ENCODE results near the gene PDLIM3. TPM values are rescaled to one million over a fixed set of nuclear protein-coding genes. Genes with fewer than 3 reads are reported as not detected.

PDLIM3 gene
- total RNA-seq = 2.5 and 3.2 TPM in 2 replicates

GRCh38 chr4:185534866-185535611 lies at the start of gene PDLIM3:
TSS of gene PDLIM3 (minus strand) at chr4:185535507. CDS start at chr4:185535434, 73 bp downstream.
- DNase-seq (ENCODE audit: low spot score) = no peak
- Mint-ChIP-seq H3K27ac (no peak within 1 kb of the TSS), H3K4me1 (ENCODE audit: low read depth) (peaks cover 4% of the 10 kb centered on the region), H3K36me3 (ENCODE audit: low read depth) (no peaks in the 10 kb centered on the region), H3K4me3 (ENCODE audit: low read depth) (no peak within 1 kb of the TSS), H3K27me3 (ENCODE audit: low read depth) (peaks cover 41% of the 10 kb centered on the region), H3K9me3 (no peaks in the 10 kb centered on the region)
- intact Hi-C loops (cut with micrococcal nuclease) = loop anchor here (5.0 to 10.0 kb wide), 2 partner anchors 52 to 520 kb away; partner anchors contain the start of gene HELT

DNA sequence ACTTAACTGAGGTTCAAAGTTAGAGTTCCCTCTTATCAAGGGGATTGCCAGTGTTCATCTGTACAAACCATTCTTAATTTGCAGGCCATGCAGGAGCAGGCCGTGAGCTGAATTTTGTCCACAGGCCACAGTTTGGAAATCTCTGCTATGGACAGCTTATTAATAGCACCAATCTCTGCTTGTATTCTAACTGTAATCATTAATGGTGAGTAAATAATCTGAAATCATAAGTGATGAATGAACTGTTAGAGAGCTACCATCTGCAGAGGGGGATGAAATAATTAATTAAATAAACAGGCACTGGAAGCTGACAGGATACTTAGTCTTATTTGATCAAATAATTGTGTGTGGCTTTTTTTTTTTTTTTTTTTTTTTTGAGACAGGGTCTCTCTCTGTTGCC lies 48.5 kb upstream of the PDLIM3 start:
- DNase-seq (ENCODE audit: low spot score) = no peak
- H3K36me3 Mint-ChIP-seq (ENCODE audit: low read depth) = no peaks in the 10 kb centered on the region
- H3K4me1 Mint-ChIP-seq (ENCODE audit: low read depth) = peaks cover 12% of the 10 kb centered on the region
- peaks cover 27% of the 10 kb centered on the region for H3K27me3 Mint-ChIP-seq (ENCODE audit: low read depth)
- H3K4me3 Mint-ChIP-seq (ENCODE audit: low read depth) = no peak overlapping the region
- intact Hi-C loops (cut with micrococcal nuclease) = no loop called here
- peaks cover 11% of the 10 kb centered on the region for H3K9me3 Mint-ChIP-seq
- H3K27ac Mint-ChIP-seq = no peak overlapping the region

- Mint-ChIP-seq H3K9me3 (peaks cover 10% of the 10 kb centered on the region), H3K27ac (no peak overlapping the region), H3K27me3 (ENCODE audit: low read depth) (peaks cover 27% of the 10 kb centered on the region), H3K4me3 (ENCODE audit: low read depth) (no peak overlapping the region), H3K36me3 (ENCODE audit: low read depth) (no peaks in the 10 kb centered on the region), H3K4me1 (ENCODE audit: low read depth) (peaks cover 12% of the 10 kb centered on the region)
- no peak for DNase-seq (ENCODE audit: low spot score)
- intact Hi-C loops (cut with micrococcal nuclease) = no loop called here
Observed at GRCh38 chr4:185582651-185583400, 47.5 kb upstream of the PDLIM3 start.

DNA sequence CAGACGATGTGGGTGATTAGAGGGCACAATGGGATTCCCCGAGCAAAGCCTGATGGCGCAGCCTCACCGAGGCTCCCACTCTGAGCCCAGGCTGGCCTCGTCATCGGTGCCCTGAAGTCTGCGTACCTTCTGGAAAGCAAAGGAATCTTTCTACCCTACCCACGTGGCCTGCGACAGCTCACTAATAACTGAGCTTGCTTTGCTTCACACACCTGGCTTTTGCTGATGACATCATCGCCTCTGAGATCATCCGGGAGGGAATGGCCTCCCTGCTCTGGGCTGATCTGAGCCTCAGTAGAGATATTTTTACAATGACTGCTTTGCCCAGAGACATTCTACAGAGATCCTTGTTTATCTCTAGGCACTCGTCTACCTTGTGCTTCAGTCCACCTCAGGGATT lies 45.4 kb upstream of the PDLIM3 start:
- no peaks in the 10 kb centered on the region for H3K9me3 Mint-ChIP-seq
- intact Hi-C loops (cut with micrococcal nuclease) = no loop called here
- H3K27me3 Mint-ChIP-seq (ENCODE audit: low read depth) = peaks cover 11% of the 10 kb centered on the region
- no peaks in the 10 kb centered on the region for H3K36me3 Mint-ChIP-seq (ENCODE audit: low read depth)
- no peak overlapping the region for H3K4me3 Mint-ChIP-seq (ENCODE audit: low read depth)
- no peak for DNase-seq (ENCODE audit: low spot score)
- no peak overlapping the region for H3K27ac Mint-ChIP-seq
- H3K4me1 Mint-ChIP-seq (ENCODE audit: low read depth) = no peaks in the 10 kb centered on the region

DNA sequence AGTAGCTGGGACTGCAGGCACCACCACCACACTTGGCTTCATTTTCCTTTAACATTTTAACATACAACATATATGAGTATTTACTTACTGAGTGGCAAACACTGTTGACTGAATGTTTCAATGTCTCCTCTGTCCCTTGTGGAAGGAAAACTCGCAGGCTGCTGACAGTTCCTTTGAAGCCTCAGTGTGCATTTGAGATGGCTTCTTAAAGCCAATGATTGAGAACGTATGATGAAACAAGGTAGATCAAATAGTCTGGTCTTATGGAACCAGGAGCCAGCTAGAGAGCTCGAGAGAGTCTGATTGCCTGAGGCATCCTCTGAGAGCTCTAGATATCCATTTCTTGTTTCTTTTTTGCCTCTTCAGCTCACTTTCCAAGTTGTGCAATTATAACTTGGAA lies 43.0 kb upstream of the PDLIM3 start:
- intact Hi-C loops (cut with micrococcal nuclease) = no loop called here
- Mint-ChIP-seq H3K27ac (no peak overlapping the region), H3K36me3 (ENCODE audit: low read depth) (no peaks in the 10 kb centered on the region), H3K9me3 (no peaks in the 10 kb centered on the region), H3K4me1 (ENCODE audit: low read depth) (no peaks in the 10 kb centered on the region), H3K4me3 (ENCODE audit: low read depth) (no peak overlapping the region), H3K27me3 (ENCODE audit: low read depth) (peaks cover 8% of the 10 kb centered on the region)
- no peak for DNase-seq (ENCODE audit: low spot score)

DNA sequence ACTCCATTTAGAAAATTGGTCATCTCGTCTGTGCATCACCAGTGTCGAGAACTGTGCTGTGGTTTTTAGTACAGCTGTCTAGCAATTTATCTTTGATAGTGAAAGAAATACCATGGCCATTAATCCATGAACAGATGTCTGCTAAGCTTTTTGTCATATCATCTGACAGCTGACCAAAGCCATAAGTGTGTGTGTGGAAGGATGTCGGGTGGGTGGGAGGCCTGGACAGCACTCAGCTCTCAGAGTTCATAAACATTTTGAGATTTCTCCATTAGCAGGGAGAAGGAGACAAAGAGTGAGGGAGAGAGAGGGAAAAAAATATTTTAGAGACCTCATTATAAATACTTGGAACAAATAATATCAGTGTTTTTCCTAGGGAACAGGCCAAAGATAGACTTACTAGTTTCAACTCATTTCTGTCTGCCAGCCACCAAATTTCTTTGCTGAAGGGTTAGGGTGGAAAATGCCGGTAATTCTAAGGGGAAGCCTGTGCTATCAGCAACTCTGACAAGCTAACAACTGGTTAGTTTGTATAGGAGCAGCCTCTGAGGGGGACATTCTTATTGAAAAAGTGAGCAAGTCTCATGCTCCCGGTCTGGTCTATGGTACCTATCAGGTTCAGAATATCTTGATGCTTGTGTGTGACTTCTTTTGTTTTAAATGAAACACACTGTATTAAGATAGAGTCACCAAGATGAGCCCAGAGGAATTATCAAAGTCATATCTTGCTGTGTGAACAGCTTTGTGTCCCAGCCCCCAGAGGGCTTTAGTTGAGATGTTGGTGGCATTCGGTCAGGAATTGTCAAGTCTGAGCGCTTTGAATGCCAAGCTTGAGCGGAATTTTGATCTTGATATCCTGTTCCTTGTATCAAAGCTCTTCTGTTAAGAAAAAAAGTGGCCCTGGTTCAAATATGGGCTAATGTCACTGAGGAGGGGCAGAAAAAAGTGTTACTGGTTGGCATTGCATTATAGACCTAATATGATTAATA lies 41.9 kb upstream of the PDLIM3 start:
- no peaks in the 10 kb centered on the region for H3K4me1 Mint-ChIP-seq (ENCODE audit: low read depth)

DNA sequence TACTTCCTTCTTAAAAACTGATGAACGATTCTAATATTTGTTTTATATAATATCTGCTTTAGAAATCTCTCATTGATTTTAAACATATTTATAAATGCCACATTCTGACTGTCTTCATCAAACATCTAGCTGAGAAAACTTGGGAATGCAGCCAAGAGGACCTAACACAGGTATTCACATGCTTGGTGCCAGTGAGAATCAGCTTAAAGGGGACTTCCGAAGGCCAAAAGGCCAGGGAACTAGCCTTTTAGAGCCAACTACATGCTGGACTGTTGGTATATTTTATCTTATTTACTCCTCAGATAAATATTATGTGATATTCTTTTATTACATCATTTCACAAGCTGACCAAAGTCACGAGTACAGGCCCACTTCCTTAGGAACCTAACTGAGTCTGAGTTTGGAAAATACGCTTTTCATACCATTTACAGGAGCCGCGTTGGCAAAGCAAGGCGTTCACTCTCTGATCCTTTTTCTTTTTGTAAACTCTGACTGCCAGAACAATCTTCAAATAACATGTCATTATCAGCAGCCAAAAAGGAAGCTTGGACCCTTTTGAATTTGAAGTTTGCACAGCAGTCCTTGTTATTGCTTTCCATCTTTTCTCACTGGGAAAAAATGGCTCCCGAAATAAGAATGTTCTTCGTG lies 41.1 kb upstream of the PDLIM3 start:
- no peaks in the 10 kb centered on the region for H3K4me1 Mint-ChIP-seq (ENCODE audit: low read depth)
- intact Hi-C loops (cut with micrococcal nuclease) = no loop called here
- H3K27me3 Mint-ChIP-seq (ENCODE audit: low read depth) = peaks cover 8% of the 10 kb centered on the region
- H3K27ac Mint-ChIP-seq = no peak overlapping the region
- no peak for DNase-seq (ENCODE audit: low spot score)
- no peaks in the 10 kb centered on the region for H3K36me3 Mint-ChIP-seq (ENCODE audit: low read depth)
- H3K4me3 Mint-ChIP-seq (ENCODE audit: low read depth) = no peak overlapping the region
- no peaks in the 10 kb centered on the region for H3K9me3 Mint-ChIP-seq

More for the DNA sequence above, 41.9 kb upstream of the PDLIM3 start:
- Mint-ChIP-seq H3K27me3 (ENCODE audit: low read depth) (peaks cover 8% of the 10 kb centered on the region), H3K9me3 (no peaks in the 10 kb centered on the region), H3K36me3 (ENCODE audit: low read depth) (no peaks in the 10 kb centered on the region), H3K27ac (no peak overlapping the region), H3K4me3 (ENCODE audit: low read depth) (no peak overlapping the region)
- DNase-seq (ENCODE audit: low spot score) = no peak
- intact Hi-C loops (cut with micrococcal nuclease) = no loop called here

GRCh38 chr4:185573651-185574199 lies 38.4 kb upstream of the PDLIM3 start:
- no peak for DNase-seq (ENCODE audit: low spot score)
- H3K4me3 Mint-ChIP-seq (ENCODE audit: low read depth) = no peak overlapping the region
- no peaks in the 10 kb centered on the region for H3K4me1 Mint-ChIP-seq (ENCODE audit: low read depth)
- intact Hi-C loops (cut with micrococcal nuclease) = no loop called here
- H3K9me3 Mint-ChIP-seq = no peaks in the 10 kb centered on the region
- H3K27me3 Mint-ChIP-seq (ENCODE audit: low read depth) = peaks cover 12% of the 10 kb centered on the region
- no peaks in the 10 kb centered on the region for H3K36me3 Mint-ChIP-seq (ENCODE audit: low read depth)
- H3K27ac Mint-ChIP-seq = no peak overlapping the region

DNA sequence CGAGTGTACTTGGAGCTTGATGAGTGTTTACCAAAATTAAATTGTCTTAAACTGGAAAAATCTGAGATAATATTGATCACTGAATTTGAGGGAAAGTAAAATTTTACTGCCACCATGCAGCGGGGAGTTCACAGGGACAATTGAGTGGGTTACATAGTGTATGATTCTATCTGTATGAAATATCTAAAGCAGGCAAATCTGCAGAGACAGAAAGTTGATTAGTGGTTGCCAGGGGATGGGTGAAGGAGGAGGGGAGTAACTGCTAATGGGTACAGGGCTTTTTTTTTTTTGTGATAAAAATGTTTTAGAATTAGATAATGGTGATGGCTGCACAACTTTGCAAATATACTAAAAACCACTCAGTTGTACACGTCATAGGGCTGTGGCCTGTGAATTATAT lies 35.4 kb upstream of the PDLIM3 start:
- intact Hi-C loops (cut with micrococcal nuclease) = no loop called here
- Mint-ChIP-seq H3K9me3 (peaks cover 2% of the 10 kb centered on the region), H3K27me3 (ENCODE audit: low read depth) (peaks cover 14% of the 10 kb centered on the region), H3K4me3 (ENCODE audit: low read depth) (no peak overlapping the region), H3K4me1 (ENCODE audit: low read depth) (peaks cover 4% of the 10 kb centered on the region), H3K36me3 (ENCODE audit: low read depth) (no peaks in the 10 kb centered on the region), H3K27ac (no peak overlapping the region)
- no peak for DNase-seq (ENCODE audit: low spot score)

- H3K4me3 Mint-ChIP-seq (ENCODE audit: low read depth) = no peak overlapping the region
- peaks cover 3% of the 10 kb centered on the region for H3K9me3 Mint-ChIP-seq
- H3K27me3 Mint-ChIP-seq (ENCODE audit: low read depth) = peaks cover 11% of the 10 kb centered on the region
- no peak overlapping the region for H3K27ac Mint-ChIP-seq
- no peak for DNase-seq (ENCODE audit: low spot score)
- H3K4me1 Mint-ChIP-seq (ENCODE audit: low read depth) = peaks cover 4% of the 10 kb centered on the region
- no peaks in the 10 kb centered on the region for H3K36me3 Mint-ChIP-seq (ENCODE audit: low read depth)
- intact Hi-C loops (cut with micrococcal nuclease) = no loop called here
Observed at GRCh38 chr4:185567381-185568376, 32.4 kb upstream of the PDLIM3 start.

DNA sequence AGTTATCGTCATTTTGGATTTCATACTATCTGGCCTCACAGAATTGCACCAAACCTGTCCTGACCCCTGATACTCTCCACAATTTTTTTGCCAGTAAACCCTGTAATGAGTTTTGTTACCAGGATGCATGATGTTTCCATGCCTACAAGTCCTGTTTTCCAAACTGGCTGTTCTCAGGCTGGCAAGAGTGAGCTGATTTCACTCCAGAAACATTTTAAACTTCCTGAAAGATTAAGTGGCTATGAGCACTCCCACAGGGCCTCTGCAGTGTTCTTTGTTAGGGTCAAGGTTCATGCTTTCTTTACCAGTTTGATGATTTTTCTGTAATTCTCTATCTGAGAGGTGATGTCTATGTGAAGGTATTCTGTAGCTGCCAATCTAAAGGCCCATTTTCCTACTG lies 31.7 kb upstream of the PDLIM3 start:
- Mint-ChIP-seq H3K27ac (no peak overlapping the region), H3K4me3 (ENCODE audit: low read depth) (no peak overlapping the region), H3K4me1 (ENCODE audit: low read depth) (peaks cover 4% of the 10 kb centered on the region), H3K27me3 (ENCODE audit: low read depth) (peaks cover 11% of the 10 kb centered on the region), H3K9me3 (peaks cover 3% of the 10 kb centered on the region), H3K36me3 (ENCODE audit: low read depth) (no peaks in the 10 kb centered on the region)
- DNase-seq (ENCODE audit: low spot score) = no peak
- intact Hi-C loops (cut with micrococcal nuclease) = loop anchor here (1.0 kb wide), 1 partner anchor 20 kb away; no protein-coding TSS in a partner anchor

Measured in activated T-helper 2 cell treated with anti-CD3 and anti-CD28 coated beads, Interferon-gamma antibody, Interleukin-2, Interleukin-4, amounts not matched to agents 10 μg/mL and 5 μg/mL and 100 μg/mL, durations not matched to agents 14 hours and 24 hours and 36 hours (primary cell).